ENCODE measurements around the gene SLC3A2. TPM values are rescaled to one million over a fixed set of nuclear protein-coding genes. Genes with fewer than 3 reads are reported as not detected.

The SLC3A2 gene
- total RNA-seq, 1 experiment from 2014 or later = 619 TPM

GRCh38 chr11:62897311-62897710, 16.6 kb downstream of the SLC3A2 start:
- Histone ChIP-seq H3K79me2 (ENCODE audit: low read depth) (no peaks in the 10 kb centered on the region), H2AFZ (no peak overlapping the region), H3K9me2 (ENCODE audit: insufficient read depth) (no peaks in the 10 kb centered on the region), H3K4me1 (replicated peaks; ENCODE audit: insufficient read depth) (no peaks in the 10 kb centered on the region), H3K27ac (no peak overlapping the region), H3F3A (ENCODE audit: insufficient read depth, low read depth) (peaks cover 8% of the 10 kb centered on the region; the same call in 1 of the 2 replicates), H3K4me3 (no peak overlapping the region), H3K4me2 (no peak overlapping the region), H3K36me3 (ENCODE audit: low read depth) (no peaks in the 10 kb centered on the region), H4K20me1 (ENCODE audit: insufficient read depth) (no peaks in the 10 kb centered on the region), H3K9me3 (ENCODE audit: insufficient read depth, low read depth) (no peaks in the 10 kb centered on the region), H3K27me3 (ENCODE audit: insufficient read depth, low read depth) (peaks cover 46% of the 10 kb centered on the region)
- CTCF ChIA-PET = interaction anchor here (0.7 kb wide), 1 partner anchor 111 kb away, joined by 4 read pairs; no protein-coding TSS in a partner anchor
- DNase-seq = no peak
- TF ChIP-seq, protein P1, sequence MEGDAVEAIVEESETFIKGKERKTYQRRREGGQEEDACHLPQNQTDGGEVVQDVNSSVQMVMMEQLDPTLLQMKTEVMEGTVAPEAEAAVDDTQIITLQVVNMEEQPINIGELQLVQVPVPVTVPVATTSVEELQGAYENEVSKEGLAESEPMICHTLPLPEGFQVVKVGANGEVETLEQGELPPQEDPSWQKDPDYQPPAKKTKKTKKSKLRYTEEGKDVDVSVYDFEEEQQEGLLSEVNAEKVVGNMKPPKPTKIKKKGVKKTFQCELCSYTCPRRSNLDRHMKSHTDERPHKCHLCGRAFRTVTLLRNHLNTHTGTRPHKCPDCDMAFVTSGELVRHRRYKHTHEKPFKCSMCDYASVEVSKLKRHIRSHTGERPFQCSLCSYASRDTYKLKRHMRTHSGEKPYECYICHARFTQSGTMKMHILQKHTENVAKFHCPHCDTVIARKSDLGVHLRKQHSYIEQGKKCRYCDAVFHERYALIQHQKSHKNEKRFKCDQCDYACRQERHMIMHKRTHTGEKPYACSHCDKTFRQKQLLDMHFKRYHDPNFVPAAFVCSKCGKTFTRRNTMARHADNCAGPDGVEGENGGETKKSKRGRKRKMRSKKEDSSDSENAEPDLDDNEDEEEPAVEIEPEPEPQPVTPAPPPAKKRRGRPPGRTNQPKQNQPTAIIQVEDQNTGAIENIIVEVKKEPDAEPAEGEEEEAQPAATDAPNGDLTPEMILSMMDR (conservative IDR thresholded peaks at IDR 0.05) = no peak
- TF ChIP-seq EZH2 (IDR thresholded peaks at IDR 0.05; ENCODE audit: low read depth) = no peak
- POLR2A ChIA-PET (ENCODE audit: unreplicated experiment) = no interaction called here
- intact Hi-C loops (cut with micrococcal nuclease; ENCODE audit: unreplicated experiment) = no loop called here
- no TSS peak for BruUV-seq (replicated peaks)

DNA sequence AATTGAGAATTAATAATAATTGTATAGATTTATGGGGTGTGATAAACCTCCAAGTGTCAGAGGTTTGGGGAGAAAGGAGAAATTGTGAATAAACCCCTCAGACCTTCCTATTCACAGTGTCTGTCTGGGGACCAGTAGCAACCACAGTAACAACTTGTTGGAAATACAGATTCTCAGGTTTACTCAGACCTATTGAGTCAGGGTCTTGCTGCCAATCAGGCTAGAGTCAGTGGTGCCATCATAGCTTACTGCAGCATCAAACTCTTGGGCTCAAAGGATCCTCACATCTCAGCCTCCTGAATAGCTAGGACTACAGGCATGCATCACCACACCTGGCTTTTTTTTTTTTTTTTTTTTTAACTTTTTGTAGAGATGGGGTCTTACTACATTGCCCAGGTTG, 17.3 kb downstream of the SLC3A2 start:
- Histone ChIP-seq H3K36me3 (ENCODE audit: low read depth) (no peaks in the 10 kb centered on the region), H3F3A (ENCODE audit: insufficient read depth, low read depth) (peaks cover under 1% of the 10 kb centered on the region; the same call in 1 of the 2 replicates), H3K79me2 (ENCODE audit: low read depth) (no peaks in the 10 kb centered on the region), H3K27ac (no peak overlapping the region), H3K4me3 (no peak overlapping the region), H3K4me1 (replicated peaks; ENCODE audit: insufficient read depth) (no peaks in the 10 kb centered on the region), H3K9me3 (ENCODE audit: insufficient read depth, low read depth) (no peaks in the 10 kb centered on the region), H3K4me2 (no peak overlapping the region), H3K27me3 (ENCODE audit: insufficient read depth, low read depth) (peaks cover 53% of the 10 kb centered on the region), H3K9me2 (ENCODE audit: insufficient read depth) (no peaks in the 10 kb centered on the region), H2AFZ (no peak overlapping the region), H4K20me1 (ENCODE audit: insufficient read depth) (no peaks in the 10 kb centered on the region)
- no peak for TF ChIP-seq EZH2 (IDR thresholded peaks at IDR 0.05; ENCODE audit: low read depth)
- TF ChIP-seq, protein P1 (conservative IDR thresholded peaks at IDR 0.05) = no peak
- CTCF ChIA-PET = no interaction called here
- BruUV-seq (replicated peaks) = no TSS peak
- POLR2A ChIA-PET (ENCODE audit: unreplicated experiment) = interaction anchor here (0.6 to 0.7 kb wide), 2 partner anchors 42 to 108 kb away, joined by 6 to 8 read pairs; no protein-coding TSS in a partner anchor
- no peak for DNase-seq
- intact Hi-C loops (cut with micrococcal nuclease; ENCODE audit: unreplicated experiment) = no loop called here

DNA sequence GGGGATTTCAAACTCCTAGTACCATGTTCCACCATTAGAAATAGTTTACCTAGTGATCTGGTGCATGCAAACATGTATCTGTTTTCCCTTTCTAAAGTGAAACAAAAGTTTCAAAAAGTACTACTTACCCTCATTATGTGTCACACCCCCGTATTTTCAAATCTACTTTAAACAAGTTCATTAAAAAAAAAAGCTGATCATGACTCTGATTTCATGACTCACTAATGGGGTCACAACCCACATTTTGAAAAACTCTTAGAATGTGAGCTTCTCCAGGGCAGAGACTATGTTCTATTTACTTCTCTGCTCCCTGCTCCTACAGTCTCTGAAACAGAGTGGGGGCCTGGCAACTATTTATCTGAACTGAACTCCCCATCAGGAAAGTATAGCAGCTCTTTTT, 22.2 kb downstream of the SLC3A2 start:
- Histone ChIP-seq H4K20me1 (ENCODE audit: insufficient read depth) (no peaks in the 10 kb centered on the region), H3K4me1 (replicated peaks; ENCODE audit: insufficient read depth) (no peaks in the 10 kb centered on the region), H2AFZ (no peak overlapping the region), H3K36me3 (ENCODE audit: low read depth) (no peaks in the 10 kb centered on the region), H3K4me2 (no peak overlapping the region), H3K27me3 (ENCODE audit: insufficient read depth, low read depth) (peaks cover 78% of the 10 kb centered on the region), H3K27ac (no peak overlapping the region), H3K9me3 (ENCODE audit: insufficient read depth, low read depth) (no peaks in the 10 kb centered on the region), H3F3A (ENCODE audit: insufficient read depth, low read depth) (no peaks in the 10 kb centered on the region), H3K79me2 (ENCODE audit: low read depth) (no peaks in the 10 kb centered on the region), H3K4me3 (no peak overlapping the region), H3K9me2 (ENCODE audit: insufficient read depth) (no peaks in the 10 kb centered on the region)
- TF ChIP-seq EZH2 (IDR thresholded peaks at IDR 0.05; ENCODE audit: low read depth) = no peak
- TF ChIP-seq, protein P1 (conservative IDR thresholded peaks at IDR 0.05) = no peak
- POLR2A ChIA-PET (ENCODE audit: unreplicated experiment) = interaction anchor here (0.6 to 0.7 kb wide), 2 partner anchors 62 to 1284 kb away, joined by 3 to 5 read pairs; no protein-coding TSS in a partner anchor
- intact Hi-C loops (cut with micrococcal nuclease; ENCODE audit: unreplicated experiment) = loop anchor here (10.0 kb wide), 2 partner anchors 732 to 922 kb away; no protein-coding TSS in a partner anchor
- no peak for DNase-seq
- CTCF ChIA-PET = interaction anchor here (0.6 kb wide), 1 partner anchor 1842 kb away, joined by 4 read pairs; no protein-coding TSS in a partner anchor
- BruUV-seq (replicated peaks) = no TSS peak
